SK-N-SH (cell line): ENCODE measurements around the gene OR7C2.

Experiments used
- CHD2 ChIP-seq: fragments of 150-350 bp; IDR thresholded peaks from 2 replicates; pipeline ENCODE4 v1.6.1; 2018; ENCODE audit warnings: low read length; ENCODE audit not compliant: partially characterized antibody
- CTCF ChIP-seq: fragments of 200-600 bp; sonication (generic); IDR thresholded peaks from 2 replicates; pipeline ENCODE4 v1.6.1; 2017; ENCODE audit warnings: antibody characterized with exemption, mild to moderate bottlenecking, moderate library complexity
- EZH2phosphoT487 ChIP-seq: fragments of 200-600 bp; sonication (generic); IDR thresholded peaks from 2 replicates; pipeline ENCODE4 v1.6.1; 2017; ENCODE audit warnings: low read depth, mixed run types, mild to moderate bottlenecking, antibody characterized with exemption, moderate library complexity, borderline replicate concordance
- FOXM1 ChIP-seq: IDR thresholded peaks from 2 replicates; pipeline ENCODE4 v1.4.0; 2012; ENCODE audit warnings: low read depth, mild to moderate bottlenecking
- GABPA ChIP-seq: IDR thresholded peaks from 2 replicates; pipeline ENCODE4 v1.4.0; 2012; ENCODE audit warnings: low read depth, mild to moderate bottlenecking
- JUND ChIP-seq: IDR thresholded peaks from 2 replicates; pipeline ENCODE4 v1.4.0; 2012
- RAD21 ChIP-seq: IDR thresholded peaks from 2 replicates; pipeline ENCODE4 v1.6.1; 2012; ENCODE audit warnings: mild to moderate bottlenecking, low read length
- REST ChIP-seq: IDR thresholded peaks from 2 replicates; pipeline ENCODE4 v1.6.1; 2012; ENCODE audit warnings: mild to moderate bottlenecking, low read depth, low read length, moderate library complexity
- RFX5 ChIP-seq: IDR thresholded peaks from 2 replicates; pipeline ENCODE4 v1.6.1; 2012; ENCODE audit warnings: mild to moderate bottlenecking, improper control_type of control experiment, low read length
- SMC3 ChIP-seq: IDR thresholded peaks from 2 replicates; pipeline ENCODE4 v1.6.1; 2012; ENCODE audit warnings: low read depth, low read length, improper control_type of control experiment
- TAF1 ChIP-seq: IDR thresholded peaks from 2 replicates; pipeline ENCODE4 v1.6.1; 2012; ENCODE audit warnings: low read depth, mild to moderate bottlenecking, low read length, moderate library complexity, borderline replicate concordance
- TCF12 ChIP-seq: IDR thresholded peaks from 2 replicates; pipeline ENCODE4 v1.4.0; 2012
- TF ChIP-seq, protein P1 (sequence below): IDR thresholded peaks from 2 replicates; pipeline ENCODE4 v1.4.0; 2012; ENCODE audit warnings: low read depth
- TF ChIP-seq, protein P2 (sequence below): IDR thresholded peaks from 2 replicates; pipeline ENCODE4 v1.4.0; 2012; ENCODE audit warnings: low read depth, borderline replicate concordance

GRCh38 chr19:14978161-14978776 is 37.0 kb downstream of the OR7C2 start:
- TF ChIP-seq CTCF (no peak), GABPA (no peak), RAD21 (no peak), JUND (no peak), FOXM1 (no peak), TAF1 (no peak), REST (no peak), SMC3 (no peak), RFX5 (no peak), TCF12 (no peak), EZH2phosphoT487 (no peak), CHD2 (no peak)
- TF ChIP-seq, protein P1, sequence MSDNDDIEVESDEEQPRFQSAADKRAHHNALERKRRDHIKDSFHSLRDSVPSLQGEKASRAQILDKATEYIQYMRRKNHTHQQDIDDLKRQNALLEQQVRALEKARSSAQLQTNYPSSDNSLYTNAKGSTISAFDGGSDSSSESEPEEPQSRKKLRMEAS = no peak
- TF ChIP-seq, protein P2, sequence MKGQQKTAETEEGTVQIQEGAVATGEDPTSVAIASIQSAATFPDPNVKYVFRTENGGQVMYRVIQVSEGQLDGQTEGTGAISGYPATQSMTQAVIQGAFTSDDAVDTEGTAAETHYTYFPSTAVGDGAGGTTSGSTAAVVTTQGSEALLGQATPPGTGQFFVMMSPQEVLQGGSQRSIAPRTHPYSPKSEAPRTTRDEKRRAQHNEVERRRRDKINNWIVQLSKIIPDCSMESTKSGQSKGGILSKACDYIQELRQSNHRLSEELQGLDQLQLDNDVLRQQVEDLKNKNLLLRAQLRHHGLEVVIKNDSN = no peak
